HepG2 (cell line): ENCODE results near the gene ZNF813. TPM values are rescaled to one million over a fixed set of nuclear protein-coding genes. Genes with fewer than 3 reads are reported as not detected.
A peak's percentile ranks its signal among the peaks of the same experiment; 100 is the strongest.

Experiments used
- DMAP1 ChIP-seq: IDR thresholded peaks from 2 replicates; pipeline ENCODE4 v1.6.1; 2016
- ERF ChIP-seq: IDR thresholded peaks from 2 replicates; pipeline ENCODE4 v1.6.1; 2018; ENCODE audit warnings: missing biosample characterization, missing genetic modification reagents
- FOXJ3 ChIP-seq: sonication (generic); formaldehyde crosslinking; IDR thresholded peaks from 2 replicates; pipeline ENCODE4 v1.4.0; 2020; ENCODE audit warnings: missing genetic modification reagents, mild to moderate bottlenecking, borderline replicate concordance
- KDM3A ChIP-seq: IDR thresholded peaks from 2 replicates; pipeline ENCODE4 v1.6.1; 2018; ENCODE audit warnings: low read depth, missing compliant biosample characterization
- MAZ ChIP-seq, 2 experiments: sonication (generic) in 1 of 2; formaldehyde crosslinking in 1 of 2; IDR thresholded peaks; 2 replicates each; pipeline versions ENCODE4 v1.5.0 to v1.6.1; 2012 to 2020; ENCODE audit warnings: low read depth in 2 of 2, mild to moderate bottlenecking in 2 of 2, borderline replicate concordance in 1 of 2, improper control_type of control experiment in 1 of 2, low read length in 1 of 2, missing genetic modification reagents in 1 of 2, moderate library complexity in 1 of 2
- MYC ChIP-seq: sonication (generic); formaldehyde crosslinking; IDR thresholded peaks from 2 replicates; pipeline ENCODE4 v1.9.0; 2021; ENCODE audit warnings: missing genetic modification reagents, borderline replicate concordance
- NFIC ChIP-seq: IDR thresholded peaks from 2 replicates; pipeline ENCODE4 v1.6.1; 2012; ENCODE audit warnings: mild to moderate bottlenecking, low read length, inconsistent platforms
- PAX8 ChIP-seq: sonication (generic); formaldehyde crosslinking; IDR thresholded peaks from 2 replicates; pipeline ENCODE4 v1.8.0; 2022; ENCODE audit warnings: mild to moderate bottlenecking, missing genetic modification reagents, borderline replicate concordance
- PHB2 ChIP-seq: fragments of 450-650 bp; IDR thresholded peaks from 2 replicates; pipeline ENCODE4 v1.6.1; 2018; ENCODE audit not compliant: partially characterized antibody
- RFX5 ChIP-seq: IDR thresholded peaks from 2 replicates; pipeline ENCODE4 v1.6.1; 2011; ENCODE audit warnings: low read depth, low read length, improper control_type of control experiment
- TBL1XR1 ChIP-seq: fragments of 150-350 bp; IDR thresholded peaks from 2 replicates; pipeline ENCODE4 v1.6.1; 2014; ENCODE audit warnings: borderline replicate concordance, low read length; ENCODE audit not compliant: partially characterized antibody
- TCF7 ChIP-seq: sonication (generic); IDR thresholded peaks from 2 replicates; pipeline ENCODE4 v1.6.1; 2016; ENCODE audit warnings: antibody characterized with exemption, low read depth
- THYN1 ChIP-seq: sonication (generic); formaldehyde crosslinking; IDR thresholded peaks from 2 replicates; pipeline ENCODE4 v1.8.1; 2023; ENCODE audit warnings: low read depth, mild to moderate bottlenecking, moderate library complexity, missing genetic modification reagents, borderline replicate concordance
- ZMYM4 ChIP-seq: sonication (generic); formaldehyde crosslinking; IDR thresholded peaks from 2 replicates; pipeline ENCODE4 v1.8.1; 2023; ENCODE audit warnings: mild to moderate bottlenecking, missing genetic modification reagents
- ZNF20 ChIP-seq: sonication (generic); formaldehyde crosslinking; IDR thresholded peaks from 2 replicates; pipeline ENCODE4 v1.4.0; 2020; ENCODE audit warnings: mild to moderate bottlenecking, moderate library complexity, missing genetic modification reagents
- ZNF761 ChIP-seq: sonication (generic); formaldehyde crosslinking; conservative IDR thresholded peaks from 2 replicates; pipeline ENCODE4 v1.4.0; 2020; ENCODE audit warnings: mild to moderate bottlenecking, missing genetic modification reagents
- ZNF878 ChIP-seq: sonication (generic); formaldehyde crosslinking; IDR thresholded peaks from 2 replicates; pipeline ENCODE4 v1.8.1; 2023; ENCODE audit warnings: mild to moderate bottlenecking, missing genetic modification reagents, moderate library complexity
- polyA plus RNA-seq, 8 experiments: library from polyadenylated mRNA; depleted of rRNA in 3 of 8; stranded (reverse) in 7 of 8; unstranded in 1 of 8; fragments of >200 nt; fragmentation: Illumina TruSeq in 4 of 8; extraction: Trizol in 4 of 8; gene quantifications; 2 replicates each; pipeline versions ENCODE4 v1.2.1 to v1.2.3, GENCODE V29; 2011 to 2016; ENCODE audit warnings: low read depth in 4 of 8, missing spikeins in 1 of 8, mixed read lengths in 1 of 8; ENCODE audit not compliant: insufficient read depth in 1 of 8
- total RNA-seq, 5 experiments: library from RNA; depleted of rRNA; stranded (reverse); fragments of >200 nt; fragmentation: Illumina TruSeq; extraction: Trizol; gene quantifications; 2 replicates each; pipeline ENCODE4 v1.2.3, GENCODE V29; 2016; ENCODE audit warnings: low read depth in 1 of 5
- TF ChIP-seq, protein P1 (sequence below): sonication (generic); formaldehyde crosslinking; IDR thresholded peaks from 2 replicates; pipeline ENCODE4 v1.4.0; 2020; ENCODE audit warnings: missing genetic modification reagents
- TF ChIP-seq, protein P2 (sequence below): sonication (generic); formaldehyde crosslinking; IDR thresholded peaks from 2 replicates; pipeline ENCODE4 v1.9.0; 2021; ENCODE audit warnings: missing genetic modification reagents, mild to moderate bottlenecking, borderline replicate concordance
- TF ChIP-seq, protein P3 (sequence below): sonication (generic); formaldehyde crosslinking; IDR thresholded peaks from 2 replicates; pipeline ENCODE4 v1.5.1; 2020; ENCODE audit warnings: mild to moderate bottlenecking, missing genetic modification reagents, borderline replicate concordance

The ZNF813 gene
- total and polyA plus RNA-seq, 2 of the 13 experiments (the other 11 are each of a cell fraction or from before 2014, with no cell fraction given), result 2.1 to 8.9 TPM

DNA sequence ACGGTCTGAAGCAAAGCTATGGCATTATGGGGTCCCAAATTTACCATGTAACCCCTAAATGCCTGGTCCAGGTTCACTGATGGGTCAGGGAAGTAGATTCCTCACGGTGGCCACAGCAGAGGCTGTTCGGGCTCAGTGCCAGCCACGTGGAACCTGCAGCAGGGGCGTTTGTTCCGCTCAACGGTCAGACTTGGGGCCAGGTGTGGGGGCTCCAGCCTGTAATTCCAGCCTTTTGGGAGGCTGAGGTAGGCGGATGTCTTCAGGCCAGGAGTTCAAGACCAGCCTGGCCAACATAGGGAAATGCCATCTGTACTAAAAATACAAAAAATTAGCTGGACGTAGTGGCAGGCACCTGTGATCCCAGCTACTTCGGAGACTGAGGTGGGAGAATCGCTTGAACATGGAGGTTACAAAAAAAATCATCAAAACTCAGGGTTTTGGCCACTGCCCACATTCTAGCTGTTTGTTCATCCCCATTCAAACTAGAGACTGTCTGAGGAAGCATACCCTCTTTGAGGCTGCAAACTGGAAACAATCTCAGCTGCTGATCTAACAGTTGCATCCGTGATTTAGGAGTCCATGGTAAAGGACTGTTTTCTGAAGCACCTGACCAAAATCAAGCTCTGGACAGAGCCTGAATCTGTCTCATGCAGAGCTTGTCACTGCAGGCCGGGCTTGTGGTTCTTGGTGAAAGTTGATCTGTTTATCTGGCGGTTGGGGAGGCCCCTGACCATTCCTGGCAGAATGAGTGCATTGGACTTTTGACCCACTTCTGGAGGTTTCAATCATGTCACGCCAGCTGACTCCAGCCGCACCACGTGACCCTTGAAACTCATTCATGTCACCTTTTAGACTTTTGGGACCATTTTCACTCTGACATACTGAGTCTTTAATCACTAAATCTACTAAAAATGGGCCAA, 40.2 kb downstream of the ZNF813 start (continued):
- TF ChIP-seq, protein P1, sequence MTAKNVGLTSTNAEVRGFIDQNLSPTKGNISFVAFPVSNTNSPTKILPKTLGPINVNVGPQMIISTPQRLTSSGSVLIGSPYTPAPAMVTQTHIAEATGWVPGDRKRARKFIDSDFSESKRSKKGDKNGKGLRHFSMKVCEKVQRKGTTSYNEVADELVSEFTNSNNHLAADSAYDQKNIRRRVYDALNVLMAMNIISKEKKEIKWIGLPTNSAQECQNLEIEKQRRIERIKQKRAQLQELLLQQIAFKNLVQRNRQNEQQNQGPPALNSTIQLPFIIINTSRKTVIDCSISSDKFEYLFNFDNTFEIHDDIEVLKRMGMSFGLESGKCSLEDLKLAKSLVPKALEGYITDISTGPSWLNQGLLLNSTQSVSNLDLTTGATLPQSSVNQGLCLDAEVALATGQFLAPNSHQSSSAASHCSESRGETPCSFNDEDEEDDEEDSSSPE (CRISPR knock-in tag), result peak; percentile 43; the same call in 1 of the 2 replicates
- TF ChIP-seq PHB2 (no peak), FOXJ3 (CRISPR knock-in tag) (peak; percentile 78), ZMYM4 (CRISPR knock-in tag) (peak; percentile 79), MAZ (IDR thresholded peaks at IDR 0.05; ENCODE audit: borderline replicate concordance, low read depth, low read length) (no peak), MAZ (CRISPR knock-in tag; IDR thresholded peaks at IDR 0.05; ENCODE audit: low read depth) (no peak), DMAP1 (CRISPR knock-in tag) (peak; percentile 60; the same call in 1 of the 2 replicates), TCF7 (0 out of 2 replicates have a peak, but pooled peaks have one; percentile 35), NFIC (peak; percentile 47; the same call in 1 of the 2 replicates), THYN1 (CRISPR knock-in tag) (no peak), ERF (CRISPR knock-in tag) (peak; percentile 57), RFX5 (no peak), MYC (CRISPR knock-in tag) (peak; percentile 61; the same call in 1 of the 2 replicates), ZNF878 (peak; percentile 59; the same call in 1 of the 2 replicates), ZNF761 (no peak; the same call in 1 of the 2 replicates), PAX8 (CRISPR knock-in tag) (no peak), ZNF20 (CRISPR knock-in tag) (no peak), KDM3A (peak; percentile 34; the same call in 1 of the 2 replicates), TBL1XR1 (no peak)
- TF ChIP-seq, protein P2, sequence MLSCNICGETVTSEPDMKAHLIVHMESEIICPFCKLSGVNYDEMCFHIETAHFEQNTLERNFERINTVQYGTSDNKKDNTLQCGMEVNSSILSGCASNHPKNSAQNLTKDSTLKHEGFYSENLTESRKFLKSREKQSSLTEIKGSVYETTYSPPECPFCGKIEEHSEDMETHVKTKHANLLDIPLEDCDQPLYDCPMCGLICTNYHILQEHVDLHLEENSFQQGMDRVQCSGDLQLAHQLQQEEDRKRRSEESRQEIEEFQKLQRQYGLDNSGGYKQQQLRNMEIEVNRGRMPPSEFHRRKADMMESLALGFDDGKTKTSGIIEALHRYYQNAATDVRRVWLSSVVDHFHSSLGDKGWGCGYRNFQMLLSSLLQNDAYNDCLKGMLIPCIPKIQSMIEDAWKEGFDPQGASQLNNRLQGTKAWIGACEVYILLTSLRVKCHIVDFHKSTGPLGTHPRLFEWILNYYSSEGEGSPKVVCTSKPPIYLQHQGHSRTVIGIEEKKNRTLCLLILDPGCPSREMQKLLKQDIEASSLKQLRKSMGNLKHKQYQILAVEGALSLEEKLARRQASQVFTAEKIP (CRISPR knock-in tag), result no peak
- TF ChIP-seq, protein P3, sequence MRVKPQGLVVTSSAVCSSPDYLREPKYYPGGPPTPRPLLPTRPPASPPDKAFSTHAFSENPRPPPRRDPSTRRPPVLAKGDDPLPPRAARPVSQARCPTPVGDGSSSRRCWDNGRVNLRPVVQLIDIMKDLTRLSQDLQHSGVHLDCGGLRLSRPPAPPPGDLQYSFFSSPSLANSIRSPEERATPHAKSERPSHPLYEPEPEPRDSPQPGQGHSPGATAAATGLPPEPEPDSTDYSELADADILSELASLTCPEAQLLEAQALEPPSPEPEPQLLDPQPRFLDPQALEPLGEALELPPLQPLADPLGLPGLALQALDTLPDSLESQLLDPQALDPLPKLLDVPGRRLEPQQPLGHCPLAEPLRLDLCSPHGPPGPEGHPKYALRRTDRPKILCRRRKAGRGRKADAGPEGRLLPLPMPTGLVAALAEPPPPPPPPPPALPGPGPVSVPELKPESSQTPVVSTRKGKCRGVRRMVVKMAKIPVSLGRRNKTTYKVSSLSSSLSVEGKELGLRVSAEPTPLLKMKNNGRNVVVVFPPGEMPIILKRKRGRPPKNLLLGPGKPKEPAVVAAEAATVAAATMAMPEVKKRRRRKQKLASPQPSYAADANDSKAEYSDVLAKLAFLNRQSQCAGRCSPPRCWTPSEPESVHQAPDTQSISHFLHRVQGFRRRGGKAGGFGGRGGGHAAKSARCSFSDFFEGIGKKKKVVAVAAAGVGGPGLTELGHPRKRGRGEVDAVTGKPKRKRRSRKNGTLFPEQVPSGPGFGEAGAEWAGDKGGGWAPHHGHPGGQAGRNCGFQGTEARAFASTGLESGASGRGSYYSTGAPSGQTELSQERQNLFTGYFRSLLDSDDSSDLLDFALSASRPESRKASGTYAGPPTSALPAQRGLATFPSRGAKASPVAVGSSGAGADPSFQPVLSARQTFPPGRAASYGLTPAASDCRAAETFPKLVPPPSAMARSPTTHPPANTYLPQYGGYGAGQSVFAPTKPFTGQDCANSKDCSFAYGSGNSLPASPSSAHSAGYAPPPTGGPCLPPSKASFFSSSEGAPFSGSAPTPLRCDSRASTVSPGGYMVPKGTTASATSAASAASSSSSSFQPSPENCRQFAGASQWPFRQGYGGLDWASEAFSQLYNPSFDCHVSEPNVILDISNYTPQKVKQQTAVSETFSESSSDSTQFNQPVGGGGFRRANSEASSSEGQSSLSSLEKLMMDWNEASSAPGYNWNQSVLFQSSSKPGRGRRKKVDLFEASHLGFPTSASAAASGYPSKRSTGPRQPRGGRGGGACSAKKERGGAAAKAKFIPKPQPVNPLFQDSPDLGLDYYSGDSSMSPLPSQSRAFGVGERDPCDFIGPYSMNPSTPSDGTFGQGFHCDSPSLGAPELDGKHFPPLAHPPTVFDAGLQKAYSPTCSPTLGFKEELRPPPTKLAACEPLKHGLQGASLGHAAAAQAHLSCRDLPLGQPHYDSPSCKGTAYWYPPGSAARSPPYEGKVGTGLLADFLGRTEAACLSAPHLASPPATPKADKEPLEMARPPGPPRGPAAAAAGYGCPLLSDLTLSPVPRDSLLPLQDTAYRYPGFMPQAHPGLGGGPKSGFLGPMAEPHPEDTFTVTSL (CRISPR knock-in tag), result peak; percentile 58; the same call in 1 of the 2 replicates
